Keratinocyte (primary cell): Measurements from ENCODE around the gene LAMP1. TPM values are rescaled to one million over a fixed set of nuclear protein-coding genes. Genes with fewer than 3 reads are reported as not detected.

Experiments
- DNase-seq: peaks from one replicate; pipeline ENCODE4 v3.0.0-alpha.2; 2011; ENCODE audit warnings: low read depth, missing footprints, low spot score
- FAIRE-seq: peaks from 2 replicates; lab custom pipeline; 2011; peaks lifted over from hg19 to GRCh38; lab: Jason Lieb, UNC
- H2AFZ ChIP-seq: 2 replicates; pipeline ENCODE4 v1.6.0; 2012; ENCODE audit warnings: low read length, control low read depth, inconsistent platforms; ENCODE audit not compliant: control insufficient read depth
- H3K27ac ChIP-seq: 2 replicates; pipeline ENCODE4 v1.5.1; 2011; ENCODE audit warnings: low read length; ENCODE audit not compliant: control insufficient read depth, insufficient read depth
- H3K27me3 ChIP-seq: 3 replicates; pipeline ENCODE4 v1.6.0; 2011; ENCODE audit warnings: low read length; ENCODE audit not compliant: control insufficient read depth, insufficient read depth; ENCODE audit errors: extremely low read depth
- H3K36me3 ChIP-seq, 2 experiments: 2 replicates in 1 of 2; 3 replicates in 1 of 2; pipeline ENCODE4 v1.5.1; 2011; ENCODE audit warnings: low read length in 2 of 2, mild to moderate bottlenecking in 1 of 2; ENCODE audit not compliant: control insufficient read depth in 2 of 2, insufficient read depth in 2 of 2; ENCODE audit errors: extremely low read depth in 1 of 2
- H3K4me1 ChIP-seq: 3 replicates; pipeline ENCODE4 v1.5.1; 2011; ENCODE audit warnings: low read length; ENCODE audit not compliant: control insufficient read depth, insufficient read depth; ENCODE audit errors: extremely low read depth
- H3K4me2 ChIP-seq: 3 replicates; pipeline ENCODE4 v1.6.0; 2011; ENCODE audit warnings: low read depth, low read length; ENCODE audit not compliant: control insufficient read depth, insufficient read depth; ENCODE audit errors: extremely low read depth
- H3K4me3 ChIP-seq, 3 experiments: fragments of 200-600 bp in 1 of 3; sonication (generic) in 1 of 3; 2 replicates in 2 of 3; 3 replicates in 1 of 3; pipeline ENCODE4 v1.5.1; 2011 to 2016; ENCODE audit warnings: low read length in 3 of 3, mild to moderate bottlenecking in 3 of 3, control low read depth in 2 of 3, inconsistent platforms in 1 of 3, low read depth in 1 of 3, mixed read lengths in 1 of 3, mixed run types in 1 of 3, moderate library complexity in 1 of 3; ENCODE audit not compliant: control insufficient read depth in 2 of 3, insufficient read depth in 2 of 3; ENCODE audit errors: extremely low read depth in 1 of 3
- H3K79me2 ChIP-seq: 2 replicates; pipeline ENCODE4 v1.6.0; 2012; ENCODE audit warnings: low read length; ENCODE audit not compliant: control insufficient read depth, insufficient read depth
- H3K9ac ChIP-seq: 3 replicates; pipeline ENCODE4 v1.6.0; 2011; ENCODE audit warnings: low read length; ENCODE audit not compliant: control insufficient read depth, insufficient read depth; ENCODE audit errors: extremely low read depth
- H3K9me1 ChIP-seq: 3 replicates; pipeline ENCODE4 v1.6.0; 2011; ENCODE audit warnings: low read length; ENCODE audit not compliant: control insufficient read depth, insufficient read depth; ENCODE audit errors: extremely low read depth
- H3K9me3 ChIP-seq: 2 replicates; pipeline ENCODE4 v1.5.1; 2012; ENCODE audit warnings: low read depth, low read length; ENCODE audit not compliant: control insufficient read depth
- H4K20me1 ChIP-seq: 3 replicates; pipeline ENCODE4 v1.6.0; 2011; ENCODE audit warnings: low read length; ENCODE audit not compliant: control insufficient read depth, insufficient read depth; ENCODE audit errors: extremely low read depth
- CTCF ChIP-seq, 3 experiments: IDR thresholded peaks in 1 of 3; conservative IDR thresholded peaks in 1 of 3; optimal IDR thresholded peaks in 1 of 3; 2 replicates in 2 of 3; 3 replicates in 1 of 3; pipeline versions ENCODE3 to v1.5.1; 2011; ENCODE audit warnings: low read length in 3 of 3, mild to moderate bottlenecking in 3 of 3, moderate library complexity in 2 of 3, control low read depth in 1 of 3, inconsistent platforms in 1 of 3; ENCODE audit not compliant: insufficient read depth in 2 of 3; ENCODE audit errors: extremely low read depth in 1 of 3
- EZH2 ChIP-seq: IDR thresholded peaks from one replicate; pipeline ENCODE4 v1.6.1; 2012; ENCODE audit warnings: inconsistent platforms, mild to moderate bottlenecking, low read length, moderate library complexity
- dilution Hi-C: fragments of 300-500 bp; cut with MboI; formaldehyde crosslinking; loops from one replicate; pipeline ENCODE4 v1.7.0; 2020; ENCODE audit warnings: low sequenced_read_pairs; ENCODE audit not compliant: extremely low pct_ligation_motif_present
- polyA plus RNA-seq, 5 experiments: library from polyadenylated mRNA; depleted of rRNA in 3 of 5; stranded (reverse) in 3 of 5; stranded (forward) in 1 of 5; unstranded in 1 of 5; fragments of >200 nt; gene quantifications; 1 replicate in 1 of 5; 2 replicates in 3 of 5; 3 replicates in 1 of 5; pipeline versions ENCODE4 v1.2.1 to v1.2.3, GENCODE V29; 2011 to 2012; ENCODE audit warnings: missing spikeins in 2 of 5, low read depth in 1 of 5, low replicate concordance in 1 of 5

The LAMP1 gene
- polyA plus RNA-seq, 1 donor (not counting 4 experiments of a cell fraction or from before 2014, with no cell fraction given), result 202 TPM

GRCh38 chr13:113322043-113322461 is 25.0 kb downstream of the LAMP1 start:
- H3K4me1 ChIP-seq, result no peaks in the 10 kb centered on the region
- TF ChIP-seq EZH2 (no peak), CTCF (optimal IDR thresholded peaks at IDR 0.05 in 1 of 3, IDR thresholded peaks at IDR 0.05 in 1 of 3, conservative IDR thresholded peaks at IDR 0.05 in 1 of 3; ENCODE audit: extremely low read depth in 1 of 3, insufficient read depth in 2 of 3, low read length in 3 of 3) (no peak)
- H3K79me2 ChIP-seq, result peaks cover 10% of the 10 kb centered on the region
- no peak overlapping the region for H3K4me2 ChIP-seq
- H4K20me1 ChIP-seq, result no peaks in the 10 kb centered on the region
- peaks cover 27 to 32% of the 10 kb centered on the region in 2 experiments for H3K36me3 ChIP-seq
- H3K9ac ChIP-seq, result no peak overlapping the region
- no peaks in the 10 kb centered on the region for H3K9me3 ChIP-seq
- H3K27me3 ChIP-seq, result no peaks in the 10 kb centered on the region
- H2AFZ ChIP-seq, result no peak overlapping the region
- H3K27ac ChIP-seq, result no peak overlapping the region
- FAIRE-seq, result no peak
- dilution Hi-C loops, result no loop called here
- H3K4me3 ChIP-seq, result no peak overlapping the region
- no peaks in the 10 kb centered on the region for H3K9me1 ChIP-seq
- DNase-seq, result no peak

GRCh38 chr13:113322890-113323651 is 26.0 kb downstream of the LAMP1 start:
- no peaks in the 10 kb centered on the region for H3K9me3 ChIP-seq
- H3K4me3 ChIP-seq, result no peak overlapping the region
- no peak overlapping the region for H3K27ac ChIP-seq
- FAIRE-seq, result no peak
- no peak overlapping the region for H3K9ac ChIP-seq
- H3K4me2 ChIP-seq, result no peak overlapping the region
- no peak for DNase-seq
- no peak overlapping the region for H2AFZ ChIP-seq
- H3K9me1 ChIP-seq, result no peaks in the 10 kb centered on the region
- H3K36me3 ChIP-seq, result peaks cover 24 to 28% of the 10 kb centered on the region in 2 experiments
- H3K79me2 ChIP-seq, result peaks cover 5% of the 10 kb centered on the region
- dilution Hi-C loops, result no loop called here
- no peak for TF ChIP-seq CTCF (optimal IDR thresholded peaks at IDR 0.05 in 1 of 3, IDR thresholded peaks at IDR 0.05 in 1 of 3, conservative IDR thresholded peaks at IDR 0.05 in 1 of 3; ENCODE audit: extremely low read depth in 1 of 3, insufficient read depth in 2 of 3, low read length in 3 of 3)
- no peaks in the 10 kb centered on the region for H3K27me3 ChIP-seq
- no peaks in the 10 kb centered on the region for H3K4me1 ChIP-seq
- H4K20me1 ChIP-seq, result no peaks in the 10 kb centered on the region
